ENCODE results near the gene MAPK9. TPM values are rescaled to one million over a fixed set of nuclear protein-coding genes. Genes with fewer than 3 reads are reported as not detected.

MAPK9 gene
- total RNA-seq, 1 experiment from 2014 or later, result 44.1 TPM

GRCh38 chr5:180199390-180199789 lies 92.5 kb downstream of the MAPK9 start:
- Histone ChIP-seq H3K4me1 (ENCODE audit: control insufficient read depth, insufficient read depth, low read length) (no peaks in the 10 kb centered on the region; the same call in 1 of the 2 replicates), H3K36me3 (ENCODE audit: control insufficient read depth, insufficient read depth, low read length) (no peaks in the 10 kb centered on the region), H3K27ac (ENCODE audit: low read length) (no peak overlapping the region), H3K4me3 (ENCODE audit: low read depth in 2 of 2, low read length in 2 of 2) (no peak overlapping the region), H3K27me3 (ENCODE audit: control insufficient read depth, insufficient read depth, low read length) (no peaks in the 10 kb centered on the region), H3K9me3 (ENCODE audit: control insufficient read depth, insufficient read depth, low read depth, low read length) (no peaks in the 10 kb centered on the region)
- no TSS peak for BruUV-seq (replicated peaks)
- no peak for DNase-seq (ENCODE audit: low read depth, low spot score)
- TF ChIP-seq TCF7L2 (IDR thresholded peaks at IDR 0.05; ENCODE audit: low read depth, low read length), result no peak
- no peak for TF ChIP-seq CTCF (IDR thresholded peaks at IDR 0.05)
- TF ChIP-seq, protein P1, sequence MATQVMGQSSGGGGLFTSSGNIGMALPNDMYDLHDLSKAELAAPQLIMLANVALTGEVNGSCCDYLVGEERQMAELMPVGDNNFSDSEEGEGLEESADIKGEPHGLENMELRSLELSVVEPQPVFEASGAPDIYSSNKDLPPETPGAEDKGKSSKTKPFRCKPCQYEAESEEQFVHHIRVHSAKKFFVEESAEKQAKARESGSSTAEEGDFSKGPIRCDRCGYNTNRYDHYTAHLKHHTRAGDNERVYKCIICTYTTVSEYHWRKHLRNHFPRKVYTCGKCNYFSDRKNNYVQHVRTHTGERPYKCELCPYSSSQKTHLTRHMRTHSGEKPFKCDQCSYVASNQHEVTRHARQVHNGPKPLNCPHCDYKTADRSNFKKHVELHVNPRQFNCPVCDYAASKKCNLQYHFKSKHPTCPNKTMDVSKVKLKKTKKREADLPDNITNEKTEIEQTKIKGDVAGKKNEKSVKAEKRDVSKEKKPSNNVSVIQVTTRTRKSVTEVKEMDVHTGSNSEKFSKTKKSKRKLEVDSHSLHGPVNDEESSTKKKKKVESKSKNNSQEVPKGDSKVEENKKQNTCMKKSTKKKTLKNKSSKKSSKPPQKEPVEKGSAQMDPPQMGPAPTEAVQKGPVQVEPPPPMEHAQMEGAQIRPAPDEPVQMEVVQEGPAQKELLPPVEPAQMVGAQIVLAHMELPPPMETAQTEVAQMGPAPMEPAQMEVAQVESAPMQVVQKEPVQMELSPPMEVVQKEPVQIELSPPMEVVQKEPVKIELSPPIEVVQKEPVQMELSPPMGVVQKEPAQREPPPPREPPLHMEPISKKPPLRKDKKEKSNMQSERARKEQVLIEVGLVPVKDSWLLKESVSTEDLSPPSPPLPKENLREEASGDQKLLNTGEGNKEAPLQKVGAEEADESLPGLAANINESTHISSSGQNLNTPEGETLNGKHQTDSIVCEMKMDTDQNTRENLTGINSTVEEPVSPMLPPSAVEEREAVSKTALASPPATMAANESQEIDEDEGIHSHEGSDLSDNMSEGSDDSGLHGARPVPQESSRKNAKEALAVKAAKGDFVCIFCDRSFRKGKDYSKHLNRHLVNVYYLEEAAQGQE (IDR thresholded peaks at IDR 0.05; ENCODE audit: insufficient read depth in 1 of 2, low read depth in 2 of 2, low read length in 1 of 2), result no peak
- no peak for ATAC-seq
- POLR2A ChIA-PET, result no interaction called here
- in situ Hi-C loops (cut with HindIII; ENCODE audit: low pct_unique_long_range_greater_than_20kb, low sequenced_read_pairs) (no loop called here), intact Hi-C loops (cut with micrococcal nuclease; ENCODE audit: unreplicated experiment) (no loop called here)
- CTCF ChIA-PET, result no interaction called here

GRCh38 chr5:180198208-180198607 lies 93.7 kb downstream of the MAPK9 start:
- H3K4me3 ChIP-seq (ENCODE audit: low read depth in 2 of 2, low read length in 2 of 2), result no peak overlapping the region
- no peak for DNase-seq (ENCODE audit: low read depth, low spot score)
- ATAC-seq, result no peak
- no peak overlapping the region for H3K27ac ChIP-seq (ENCODE audit: low read length)
- in situ Hi-C loops (cut with HindIII; ENCODE audit: low pct_unique_long_range_greater_than_20kb, low sequenced_read_pairs), result no loop called here
- H3K4me1 ChIP-seq (ENCODE audit: control insufficient read depth, insufficient read depth, low read length), result no peaks in the 10 kb centered on the region; the same call in 1 of the 2 replicates
- H3K9me3 ChIP-seq (ENCODE audit: control insufficient read depth, insufficient read depth, low read depth, low read length), result no peaks in the 10 kb centered on the region
- ChIA-PET CTCF (no interaction called here), POLR2A (no interaction called here)
- no peaks in the 10 kb centered on the region for H3K27me3 ChIP-seq (ENCODE audit: control insufficient read depth, insufficient read depth, low read length)
- no TSS peak for BruUV-seq (replicated peaks)
- intact Hi-C loops (cut with micrococcal nuclease; ENCODE audit: unreplicated experiment), result no loop called here
- no peaks in the 10 kb centered on the region for H3K36me3 ChIP-seq (ENCODE audit: control insufficient read depth, insufficient read depth, low read length)
- TF ChIP-seq POLR2AphosphoS5 (IDR thresholded peaks at IDR 0.05; ENCODE audit: low read depth, low read length), result no peak
- no peak for TF ChIP-seq TCF7L2 (IDR thresholded peaks at IDR 0.05; ENCODE audit: low read depth, low read length)
- TF ChIP-seq SIN3A (IDR thresholded peaks at IDR 0.05; ENCODE audit: borderline replicate concordance, insufficient read depth, low read depth, low read length), result no peak
- TF ChIP-seq CTCF (IDR thresholded peaks at IDR 0.05), result no peak
- TF ChIP-seq, protein P1 (IDR thresholded peaks at IDR 0.05; ENCODE audit: insufficient read depth in 1 of 2, low read depth in 2 of 2, low read length in 1 of 2), result no peak

Data from Panc1 (cell line).